ENCODE data around the gene FLACC1.
A peak's percentile ranks its signal among the peaks of the same experiment; 100 is the strongest.
"Not testable (repeated sequence)": the region's sequence is repeated elsewhere in the genome, so short reads cannot be mapped to it uniquely, and the experiment has no call there.

FLACC1 gene

GRCh38 chr2:201257956-201258665 is 99.0 kb downstream of the FLACC1 start:
- DNase-seq (ENCODE audit: insufficient read length, low spot score) (peak; percentile 55), FAIRE-seq (peak; percentile 92)

DNA sequence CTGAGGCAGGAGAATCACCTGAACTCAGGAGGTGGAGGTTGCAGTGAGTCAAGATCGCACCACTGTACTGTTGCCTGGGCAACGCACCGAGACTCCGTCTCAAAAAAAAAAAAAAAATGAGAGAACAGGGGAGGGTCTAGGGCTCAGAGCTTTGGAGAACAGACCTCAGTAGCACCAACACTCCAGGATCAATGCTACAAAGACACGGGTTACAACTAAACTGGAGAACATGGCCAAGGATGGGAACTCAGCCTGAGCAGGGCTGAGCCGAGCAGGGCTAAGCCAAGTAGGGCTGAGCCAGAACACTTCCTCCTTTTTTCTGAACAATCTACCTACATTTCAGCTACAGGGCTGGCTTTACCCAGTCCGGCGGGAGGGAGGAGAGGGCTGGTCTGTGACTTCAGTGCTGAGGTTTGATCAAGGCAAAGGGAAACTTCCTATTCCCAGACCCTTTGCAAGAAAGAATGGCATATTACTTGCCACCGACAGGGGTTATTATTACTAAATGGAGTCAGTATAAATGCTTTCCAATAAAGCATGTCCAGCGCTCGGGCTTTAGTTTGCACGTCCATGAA is 99.7 kb downstream of the FLACC1 start:
- FAIRE-seq (no peak), DNase-seq (ENCODE audit: insufficient read length, low spot score) (peak; percentile 14)

DNA sequence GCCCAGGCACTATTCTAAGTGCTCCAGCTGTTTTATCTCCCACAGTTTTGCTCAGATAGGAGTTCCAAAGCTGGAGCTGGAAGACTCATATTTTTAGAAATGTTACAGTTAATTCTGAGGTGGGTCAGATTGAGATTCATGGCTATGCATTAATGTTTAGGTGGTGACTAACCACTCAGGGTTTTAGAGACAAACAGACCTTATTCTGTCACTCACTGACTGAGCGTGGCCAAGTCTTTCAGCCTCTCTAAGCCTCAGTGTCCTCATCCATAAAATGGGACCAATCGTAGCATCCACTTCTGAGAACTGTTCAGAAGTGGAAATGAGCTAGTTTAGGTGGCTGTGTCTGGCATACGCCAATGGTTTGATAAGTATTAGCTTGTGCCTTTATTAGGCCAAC is 101.1 kb downstream of the FLACC1 start:
- no peak for FAIRE-seq
- DNase-seq (ENCODE audit: insufficient read length, low spot score), result no peak

- no peak for FAIRE-seq
- DNase-seq (ENCODE audit: insufficient read length, low spot score), result no peak
Observed at GRCh38 chr2:201255408-201256033, 101.6 kb downstream of the FLACC1 start.

- FAIRE-seq (no peak), DNase-seq (ENCODE audit: insufficient read length, low spot score) (no peak)
Observed at GRCh38 chr2:201254081-201254730, 102.9 kb downstream of the FLACC1 start.

GRCh38 chr2:201250741-201251140 is 106.4 kb downstream of the FLACC1 start:
- no peak for FAIRE-seq

DNA sequence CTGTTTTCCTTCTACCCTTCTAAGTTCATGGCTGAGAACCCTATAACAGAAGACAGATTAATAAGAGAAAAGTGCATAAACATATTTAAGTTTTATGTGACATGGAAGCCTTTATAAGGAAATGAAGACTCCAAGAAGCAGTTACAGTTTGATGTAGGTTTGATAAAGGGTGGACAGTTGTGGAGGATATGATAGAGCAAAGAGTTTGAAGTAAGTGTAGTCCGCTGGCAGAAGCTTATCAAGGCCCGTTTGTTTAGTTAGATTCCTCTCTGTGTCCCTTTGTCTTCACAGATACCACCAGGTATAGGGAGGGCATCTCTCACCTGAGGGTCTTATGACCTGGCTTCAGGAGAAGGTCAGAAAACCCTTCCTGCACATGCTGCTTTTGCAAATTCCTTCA is 107.3 kb downstream of the FLACC1 start:
- FAIRE-seq, result no peak

More at GRCh38 chr2:201250741-201251140, 106.4 kb downstream of the FLACC1 start:
- DNase-seq (ENCODE audit: insufficient read length, low spot score), result no peak

DNA sequence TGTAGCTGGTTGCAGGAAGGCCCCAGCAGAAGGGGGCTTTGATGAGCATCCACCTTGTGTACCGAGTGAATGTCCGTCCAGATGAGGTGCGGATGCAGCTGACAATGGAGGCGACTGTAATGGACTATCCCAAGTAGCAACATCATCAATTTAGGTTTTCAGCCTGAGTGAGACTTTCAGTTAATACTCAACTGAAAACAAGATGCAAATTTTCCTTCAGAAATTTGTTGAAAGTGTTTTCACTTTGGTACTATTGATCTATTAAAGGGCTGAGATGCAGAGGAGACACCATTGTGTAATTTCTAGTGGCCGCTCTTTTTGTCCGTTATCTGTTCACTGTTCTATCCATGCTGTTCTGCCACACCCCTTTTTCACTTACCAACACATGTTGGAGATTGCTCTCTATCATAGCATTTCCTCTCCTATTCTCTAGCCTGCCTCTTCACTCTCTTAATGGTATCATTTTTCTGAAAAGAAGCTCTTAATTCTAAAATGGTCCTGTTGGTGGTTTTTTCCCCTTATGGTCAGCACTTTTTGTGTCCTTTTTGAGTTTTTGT is 108.8 kb downstream of the FLACC1 start:
- DNase-seq (ENCODE audit: insufficient read length, low spot score), result no peak
- FAIRE-seq, result peak; percentile 90

More for the DNA sequence above, 107.3 kb downstream of the FLACC1 start:
- no peak for DNase-seq (ENCODE audit: insufficient read length, low spot score)

- DNase-seq (ENCODE audit: insufficient read length, low spot score) (no peak), FAIRE-seq (no peak)
Observed at GRCh38 chr2:201246280-201246679, 110.9 kb downstream of the FLACC1 start.

DNA sequence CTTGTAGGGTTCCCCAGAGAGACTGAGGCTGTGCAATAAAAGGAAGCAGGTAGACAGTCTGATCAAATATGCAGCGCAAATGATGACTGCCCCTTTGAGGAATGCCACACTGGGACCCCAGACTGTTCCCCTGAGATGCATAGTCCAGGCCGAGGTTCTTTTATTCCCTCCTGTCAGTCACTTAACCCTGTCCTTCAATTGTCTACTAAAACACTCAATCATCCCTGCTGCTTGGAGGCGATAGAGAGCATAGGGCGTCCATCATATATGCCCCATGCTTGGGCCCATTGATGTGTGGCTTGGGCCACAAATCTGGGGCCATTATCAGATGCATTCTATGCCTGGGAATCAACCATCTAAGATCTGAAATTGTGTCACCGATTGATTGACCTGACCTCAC is 112.3 kb downstream of the FLACC1 start:
- FAIRE-seq (no peak), DNase-seq (ENCODE audit: insufficient read length, low spot score) (no peak)

DNA sequence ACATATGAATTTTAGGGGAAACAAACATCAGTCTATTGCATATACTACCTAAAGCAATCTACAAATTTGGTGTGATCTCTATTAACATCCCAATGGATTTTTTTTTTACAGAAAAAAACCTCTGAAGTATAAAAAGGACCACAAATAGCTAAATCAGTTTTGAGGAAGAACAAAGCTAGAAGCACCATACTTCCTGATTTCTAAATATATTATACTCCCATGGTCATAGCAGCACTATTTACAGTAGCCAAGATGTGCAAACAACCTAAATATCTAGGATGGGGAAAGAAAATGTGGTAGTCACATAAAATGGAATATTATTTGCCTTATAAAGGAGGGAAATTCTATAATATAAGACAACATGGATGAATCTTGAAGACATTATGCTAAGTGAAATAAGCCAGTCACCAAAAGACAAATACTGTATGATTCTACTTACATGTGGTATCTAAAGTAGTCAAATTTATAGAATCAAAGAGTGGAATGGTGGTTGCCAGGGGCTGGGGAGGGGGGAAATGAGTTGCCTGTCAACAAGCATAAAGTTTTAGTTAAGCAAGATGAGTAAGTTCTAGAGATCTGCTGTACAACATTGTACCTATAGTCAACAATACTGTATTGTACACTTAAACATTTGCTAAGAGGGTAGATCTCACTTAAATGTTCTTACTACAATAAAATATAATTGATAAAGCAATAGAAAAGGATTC is 114.4 kb downstream of the FLACC1 start:
- FAIRE-seq (no peak), DNase-seq (ENCODE audit: insufficient read length, low spot score) (no peak)

DNA sequence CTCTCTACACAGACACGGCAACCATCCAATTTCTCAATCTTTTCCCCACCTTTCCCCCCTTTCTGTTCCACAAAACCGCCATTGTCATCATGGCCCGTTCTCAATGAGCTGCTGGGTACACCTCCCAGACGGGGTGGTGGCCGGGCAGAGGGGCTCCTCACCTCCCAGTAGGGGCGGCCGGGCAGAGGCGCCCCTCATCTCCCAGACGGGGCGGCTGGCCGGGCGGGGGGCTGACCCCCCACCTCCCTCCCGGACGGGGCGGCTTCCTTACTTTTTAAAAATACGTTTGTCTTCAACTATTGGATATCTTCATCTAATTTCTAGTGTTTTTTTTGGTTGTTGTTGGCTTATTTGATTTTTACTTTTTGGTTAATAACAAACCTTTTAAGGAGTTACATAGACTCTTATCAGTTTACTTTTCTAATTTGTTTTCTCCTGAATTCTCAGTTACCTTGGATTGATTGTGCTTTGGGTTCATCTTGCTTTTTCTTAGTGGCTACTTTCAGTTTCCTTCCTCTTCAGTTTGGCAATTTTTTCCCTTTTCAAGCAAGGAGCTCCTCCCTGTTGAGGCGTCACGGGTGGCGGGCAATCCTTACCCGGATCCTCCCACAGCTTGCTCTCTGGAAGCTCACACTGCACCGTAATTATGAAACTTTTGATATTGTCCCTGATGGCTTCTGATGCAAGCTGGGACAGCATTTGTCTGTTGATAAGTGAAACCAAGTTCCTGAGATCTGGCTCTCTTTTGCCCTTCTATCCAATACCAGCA is 117.8 kb downstream of the FLACC1 start:
- not testable (repeated sequence) for DNase-seq (ENCODE audit: insufficient read length, low spot score)

More for the DNA sequence above, 117.8 kb downstream of the FLACC1 start:
- FAIRE-seq, result not testable (repeated sequence)

Data from GM19239 (cell line).